GM12865 (cell line): ENCODE results near the gene AURKB.

Experiments used
- DNase-seq: peaks from one replicate; pipeline ENCODE4 v3.0.0; 2010; ENCODE audit warnings: low read depth
- H3K4me3 ChIP-seq: 2 replicates; pipeline ENCODE4 v1.5.1; 2011; ENCODE audit warnings: mild to moderate bottlenecking, low read depth, low read length, control low read depth
- CTCF ChIP-seq: IDR thresholded peaks from 2 replicates; pipeline ENCODE4 v1.5.1; 2011; ENCODE audit warnings: low read length, control low read depth, low read depth, inconsistent platforms; ENCODE audit not compliant: insufficient read depth; ENCODE audit errors: missing control alignments

AURKB gene

GRCh38 chr17:8161289-8162232 is 48.8 kb downstream of the AURKB start:
- no peak for DNase-seq
- peak overlapping the region; percentile 78 for H3K4me3 ChIP-seq
- no peak for TF ChIP-seq CTCF

- TF ChIP-seq CTCF: no peak
- H3K4me3 ChIP-seq: no peak overlapping the region
- no peak for DNase-seq
These were observed 49.6 kb downstream of the AURKB start for GRCh38 chr17:8160741-8161221.

- no peak overlapping the region for H3K4me3 ChIP-seq
- DNase-seq: no peak
- no peak for TF ChIP-seq CTCF
These were observed 50.2 kb downstream of the AURKB start for GRCh38 chr17:8160224-8160577.

- no peak for TF ChIP-seq CTCF
- no peak for DNase-seq
- H3K4me3 ChIP-seq: no peak overlapping the region
These were observed 50.7 kb downstream of the AURKB start for GRCh38 chr17:8159459-8160223.

GRCh38 chr17:8159032-8159400 is 51.4 kb downstream of the AURKB start:
- DNase-seq: no peak
- no peak for TF ChIP-seq CTCF
- H3K4me3 ChIP-seq: no peak overlapping the region

- no peak overlapping the region for H3K4me3 ChIP-seq
- TF ChIP-seq CTCF: peak; percentile 87
- peak; percentile 91 for DNase-seq
These were observed 51.9 kb downstream of the AURKB start for GRCh38 chr17:8158267-8159031.
